HAP-1 (cell line): Measurements from ENCODE around the gene SAMD14.

ENCODE experiments used
- DNase-seq, 2 experiments: peaks; one replicate each; pipeline ENCODE4 v3.0.0-alpha.2; 2016 to 2020; ENCODE audit warnings: low spot score in 2 of 2
- H3K27me3 ChIP-seq: fragments of 250-450 bp; sonication (Bioruptor Pico); 2 replicates; pipeline ENCODE4 v1.5.1; 2020; ENCODE audit warnings: low read depth, mild to moderate bottlenecking, moderate library complexity
- H3K36me3 ChIP-seq: fragments of 250-450 bp; sonication (Bioruptor Pico); replicated peaks from 2 replicates; pipeline ENCODE4 v1.5.1; 2020; ENCODE audit warnings: mild to moderate bottlenecking
- H3K4me1 ChIP-seq: fragments of 250-450 bp; sonication (Bioruptor Pico); 2 replicates; pipeline ENCODE4 v1.5.1; 2020; ENCODE audit warnings: mild to moderate bottlenecking
- H3K4me3 ChIP-seq: fragments of 250-450 bp; sonication (Bioruptor Pico); 2 replicates; pipeline ENCODE4 v1.5.1; 2020; ENCODE audit warnings: mild to moderate bottlenecking, moderate library complexity
- H3K9me3 ChIP-seq: fragments of 250-450 bp; sonication (Bioruptor Pico); 2 replicates; pipeline ENCODE4 v1.5.1; 2020; ENCODE audit warnings: mild to moderate bottlenecking, moderate library complexity
- in situ Hi-C: fragments of 300-500 bp; cut with MboI; formaldehyde crosslinking; loops from 3 replicates; pipeline ENCODE4 v1.14.3; 2020; ENCODE audit warnings: low sequenced_read_pairs, inconsistent platforms, mixed read lengths

SAMD14 gene

GRCh38 chr17:50093246-50093645, 36.7 kb downstream of the SAMD14 start:
- no peak for DNase-seq
- peaks cover 15% of the 10 kb centered on the region for H3K4me1 ChIP-seq
- in situ Hi-C loops: loop anchor here (5.0 kb wide), 1 partner anchor 199 kb away; no protein-coding TSS in a partner anchor

GRCh38 chr17:50091918-50092285, 38.1 kb downstream of the SAMD14 start:
- H3K4me3 ChIP-seq: no peak overlapping the region
- H3K4me1 ChIP-seq: peaks cover 15% of the 10 kb centered on the region
- H3K27me3 ChIP-seq: no peaks in the 10 kb centered on the region
- no peaks in the 10 kb centered on the region for H3K36me3 ChIP-seq
- DNase-seq: no peak
- in situ Hi-C loops: loop anchor here (5.0 kb wide), 1 partner anchor 200 kb away; no protein-coding TSS in a partner anchor
- H3K9me3 ChIP-seq: no peaks in the 10 kb centered on the region

More at GRCh38 chr17:50093246-50093645, 36.7 kb downstream of the SAMD14 start:
- no peak overlapping the region for H3K4me3 ChIP-seq
- H3K9me3 ChIP-seq: no peaks in the 10 kb centered on the region
- no peaks in the 10 kb centered on the region for H3K27me3 ChIP-seq
- no peaks in the 10 kb centered on the region for H3K36me3 ChIP-seq

- H3K4me1 ChIP-seq: peaks cover 15% of the 10 kb centered on the region
- no peaks in the 10 kb centered on the region for H3K27me3 ChIP-seq
- no peak for DNase-seq
- no peaks in the 10 kb centered on the region for H3K9me3 ChIP-seq
- no peak overlapping the region for H3K4me3 ChIP-seq
- in situ Hi-C loops: loop anchor here (5.0 kb wide), 1 partner anchor 201 kb away; no protein-coding TSS in a partner anchor
- H3K36me3 ChIP-seq: no peaks in the 10 kb centered on the region
These were observed 38.7 kb downstream of the SAMD14 start for GRCh38 chr17:50090971-50091917.

- Histone ChIP-seq H3K9me3 (no peaks in the 10 kb centered on the region), H3K36me3 (no peaks in the 10 kb centered on the region), H3K27me3 (no peaks in the 10 kb centered on the region), H3K4me3 (no peak overlapping the region), H3K4me1 (peaks cover 9% of the 10 kb centered on the region)
- in situ Hi-C loops: loop anchor here (5.0 kb wide), 1 partner anchor 202 kb away; no protein-coding TSS in a partner anchor
- DNase-seq: no peak
These were observed 39.9 kb downstream of the SAMD14 start for GRCh38 chr17:50090071-50090470.

GRCh38 chr17:50088952-50089825, 40.8 kb downstream of the SAMD14 start:
- in situ Hi-C loops: loop anchor here (5.0 to 10.0 kb wide), 2 partner anchors 62 to 224 kb away; no protein-coding TSS in a partner anchor
- H3K4me1 ChIP-seq: 0 out of 2 replicates have a peak, but pooled peaks cover 2% of the 10 kb centered on the region
- H3K4me3 ChIP-seq: no peak overlapping the region
- DNase-seq: no peak
- H3K9me3 ChIP-seq: no peaks in the 10 kb centered on the region
- H3K27me3 ChIP-seq: no peaks in the 10 kb centered on the region
- no peaks in the 10 kb centered on the region for H3K36me3 ChIP-seq

GRCh38 chr17:50087912-50088405, 42.0 kb downstream of the SAMD14 start:
- Histone ChIP-seq H3K4me3 (no peak overlapping the region), H3K27me3 (no peaks in the 10 kb centered on the region), H3K36me3 (no peaks in the 10 kb centered on the region), H3K9me3 (no peaks in the 10 kb centered on the region), H3K4me1 (no peaks in the 10 kb centered on the region)
- in situ Hi-C loops: loop anchor here (5.0 to 10.0 kb wide), 2 partner anchors 61 to 223 kb away; no protein-coding TSS in a partner anchor
- DNase-seq: no peak

GRCh38 chr17:50087246-50087911, 42.6 kb downstream of the SAMD14 start:
- no peaks in the 10 kb centered on the region for H3K36me3 ChIP-seq
- in situ Hi-C loops: loop anchor here (5.0 to 10.0 kb wide), 2 partner anchors 60 to 223 kb away; no protein-coding TSS in a partner anchor

GRCh38 chr17:50081757-50082156, 48.2 kb downstream of the SAMD14 start:
- H3K27me3 ChIP-seq: no peaks in the 10 kb centered on the region

More at GRCh38 chr17:50087246-50087911, 42.6 kb downstream of the SAMD14 start:
- H3K4me3 ChIP-seq: no peak overlapping the region
- no peaks in the 10 kb centered on the region for H3K27me3 ChIP-seq
- H3K9me3 ChIP-seq: no peaks in the 10 kb centered on the region
- no peaks in the 10 kb centered on the region for H3K4me1 ChIP-seq
- peak; percentile 50 to 81 for DNase-seq

GRCh38 chr17:50080827-50081226, 49.1 kb downstream of the SAMD14 start:
- Histone ChIP-seq H3K36me3 (no peaks in the 10 kb centered on the region), H3K4me1 (no peaks in the 10 kb centered on the region), H3K9me3 (no peaks in the 10 kb centered on the region), H3K4me3 (no peak overlapping the region), H3K27me3 (no peaks in the 10 kb centered on the region)
- in situ Hi-C loops: loop anchor here (10.0 kb wide), 1 partner anchor 216 kb away; no protein-coding TSS in a partner anchor
- no peak for DNase-seq

More at GRCh38 chr17:50081757-50082156, 48.2 kb downstream of the SAMD14 start:
- in situ Hi-C loops: loop anchor here (10.0 kb wide), 1 partner anchor 217 kb away; no protein-coding TSS in a partner anchor
- no peaks in the 10 kb centered on the region for H3K4me1 ChIP-seq
- DNase-seq: no peak
- H3K9me3 ChIP-seq: no peaks in the 10 kb centered on the region
- H3K4me3 ChIP-seq: no peak overlapping the region
- no peaks in the 10 kb centered on the region for H3K36me3 ChIP-seq

- H3K4me1 ChIP-seq: no peaks in the 10 kb centered on the region
- in situ Hi-C loops: loop anchor here (10.0 kb wide), 1 partner anchor 215 kb away; no protein-coding TSS in a partner anchor
- no peaks in the 10 kb centered on the region for H3K27me3 ChIP-seq
- no peak for DNase-seq
- no peaks in the 10 kb centered on the region for H3K36me3 ChIP-seq
- no peak overlapping the region for H3K4me3 ChIP-seq
- no peaks in the 10 kb centered on the region for H3K9me3 ChIP-seq
These were observed 49.9 kb downstream of the SAMD14 start for GRCh38 chr17:50080096-50080480.

- peak in 1 of 2 experiments; percentile 73 for DNase-seq
- Histone ChIP-seq H3K27me3 (no peaks in the 10 kb centered on the region), H3K9me3 (no peaks in the 10 kb centered on the region), H3K4me1 (no peaks in the 10 kb centered on the region), H3K4me3 (no peak overlapping the region), H3K36me3 (no peaks in the 10 kb centered on the region)
- in situ Hi-C loops: loop anchor here (10.0 kb wide), 1 partner anchor 215 kb away; no protein-coding TSS in a partner anchor
These were observed 50.4 kb downstream of the SAMD14 start for GRCh38 chr17:50079334-50080095.

GRCh38 chr17:50078430-50078829, 51.5 kb downstream of the SAMD14 start:
- in situ Hi-C loops: no loop called here
- Histone ChIP-seq H3K36me3 (no peaks in the 10 kb centered on the region), H3K9me3 (no peaks in the 10 kb centered on the region), H3K27me3 (no peaks in the 10 kb centered on the region), H3K4me3 (no peak overlapping the region), H3K4me1 (no peaks in the 10 kb centered on the region)
- no peak for DNase-seq
